T follicular helper cell (primary cell): ENCODE data around the gene TNRC18.
"Not testable (repeated sequence)": the region's sequence is repeated elsewhere in the genome, so short reads cannot be mapped to it uniquely, and the experiment has no call there.

ENCODE experiments used
- DNase-seq: peaks from one replicate; pipeline ENCODE4 v3.0.0-alpha.2; 2020; ENCODE audit warnings: low read depth
- total RNA-seq, 2 experiments: gene quantifications; one replicate each; lab custom pipeline; 2026; lab: John Stamatoyannopoulos, UW

TNRC18 gene, protein sequence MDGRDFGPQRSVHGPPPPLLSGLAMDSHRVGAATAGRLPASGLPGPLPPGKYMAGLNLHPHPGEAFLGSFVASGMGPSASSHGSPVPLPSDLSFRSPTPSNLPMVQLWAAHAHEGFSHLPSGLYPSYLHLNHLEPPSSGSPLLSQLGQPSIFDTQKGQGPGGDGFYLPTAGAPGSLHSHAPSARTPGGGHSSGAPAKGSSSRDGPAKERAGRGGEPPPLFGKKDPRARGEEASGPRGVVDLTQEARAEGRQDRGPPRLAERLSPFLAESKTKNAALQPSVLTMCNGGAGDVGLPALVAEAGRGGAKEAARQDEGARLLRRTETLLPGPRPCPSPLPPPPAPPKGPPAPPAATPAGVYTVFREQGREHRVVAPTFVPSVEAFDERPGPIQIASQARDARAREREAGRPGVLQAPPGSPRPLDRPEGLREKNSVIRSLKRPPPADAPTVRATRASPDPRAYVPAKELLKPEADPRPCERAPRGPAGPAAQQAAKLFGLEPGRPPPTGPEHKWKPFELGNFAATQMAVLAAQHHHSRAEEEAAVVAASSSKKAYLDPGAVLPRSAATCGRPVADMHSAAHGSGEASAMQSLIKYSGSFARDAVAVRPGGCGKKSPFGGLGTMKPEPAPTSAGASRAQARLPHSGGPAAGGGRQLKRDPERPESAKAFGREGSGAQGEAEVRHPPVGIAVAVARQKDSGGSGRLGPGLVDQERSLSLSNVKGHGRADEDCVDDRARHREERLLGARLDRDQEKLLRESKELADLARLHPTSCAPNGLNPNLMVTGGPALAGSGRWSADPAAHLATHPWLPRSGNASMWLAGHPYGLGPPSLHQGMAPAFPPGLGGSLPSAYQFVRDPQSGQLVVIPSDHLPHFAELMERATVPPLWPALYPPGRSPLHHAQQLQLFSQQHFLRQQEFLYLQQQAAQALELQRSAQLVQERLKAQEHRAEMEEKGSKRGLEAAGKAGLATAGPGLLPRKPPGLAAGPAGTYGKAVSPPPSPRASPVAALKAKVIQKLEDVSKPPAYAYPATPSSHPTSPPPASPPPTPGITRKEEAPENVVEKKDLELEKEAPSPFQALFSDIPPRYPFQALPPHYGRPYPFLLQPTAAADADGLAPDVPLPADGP (N-terminal part only)
- 106 to 112 reads per million in 2 experiments for total RNA-seq

DNA sequence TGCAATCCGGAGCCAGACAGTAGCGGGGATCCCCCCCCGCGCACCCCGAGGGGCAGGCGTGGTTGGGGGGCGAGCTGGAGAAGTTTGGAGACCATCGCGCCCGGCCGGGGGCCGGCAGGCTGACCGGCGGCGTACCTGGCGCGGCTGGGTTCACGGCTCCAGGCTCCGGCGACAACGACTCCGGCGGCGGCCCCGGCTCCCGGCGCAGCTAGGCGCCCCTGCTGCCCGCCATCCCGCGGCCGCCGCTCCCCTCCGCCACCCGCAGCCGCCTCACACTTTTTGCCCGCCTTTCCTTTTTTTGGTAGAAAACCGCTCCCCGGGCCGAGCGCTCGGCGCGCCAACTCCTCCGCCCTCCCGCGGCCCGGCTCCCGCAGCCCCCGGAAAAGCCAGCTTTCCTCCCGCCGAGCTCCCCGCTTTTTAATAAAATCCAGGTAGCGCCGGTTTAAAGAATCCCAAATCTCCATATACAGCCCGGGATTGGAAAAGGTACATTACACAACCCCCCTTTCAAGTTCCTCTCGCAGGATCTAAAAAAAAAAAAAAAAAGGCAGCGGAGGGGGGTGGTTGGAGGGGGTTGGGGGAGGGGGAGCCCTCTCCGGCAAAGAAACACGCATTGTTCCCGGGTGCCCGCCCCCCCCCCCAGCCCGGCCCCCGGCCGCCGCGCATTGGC is at the start of gene TNRC18:
Gene TNRC18 (minus strand): TSS at position 529 of the 670 bp plus-strand sequence. CDS start 2,588 bp downstream, outside the sequence.
- DNase-seq: no peak

- DNase-seq: no peak
Measured at GRCh38 chr7:5472432-5473315, 49.0 kb upstream of the TNRC18 start.

DNA sequence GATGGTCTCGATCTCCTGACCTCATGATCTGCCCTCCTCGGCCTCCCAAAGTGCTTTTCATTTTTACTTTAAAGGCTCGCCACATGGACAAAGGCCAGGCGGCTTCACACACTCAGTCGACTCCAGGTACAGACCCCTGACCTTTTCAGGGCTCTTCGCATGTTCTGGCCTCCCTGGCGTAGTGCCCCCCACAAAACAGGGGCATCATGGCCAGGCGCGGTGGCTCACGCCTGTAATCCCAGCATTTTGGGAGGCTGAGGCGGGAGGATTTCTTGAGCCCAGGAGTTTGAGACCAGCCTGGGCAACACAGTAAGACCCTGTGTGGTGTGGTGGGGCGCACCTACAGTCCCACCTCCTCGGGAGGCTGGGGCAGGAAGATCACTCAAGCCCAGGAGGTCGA is 48.0 kb upstream of the TNRC18 start:
- DNase-seq: not testable (repeated sequence)

GRCh38 chr7:5470816-5471215 is 47.2 kb upstream of the TNRC18 start:
- no peak for DNase-seq

DNA sequence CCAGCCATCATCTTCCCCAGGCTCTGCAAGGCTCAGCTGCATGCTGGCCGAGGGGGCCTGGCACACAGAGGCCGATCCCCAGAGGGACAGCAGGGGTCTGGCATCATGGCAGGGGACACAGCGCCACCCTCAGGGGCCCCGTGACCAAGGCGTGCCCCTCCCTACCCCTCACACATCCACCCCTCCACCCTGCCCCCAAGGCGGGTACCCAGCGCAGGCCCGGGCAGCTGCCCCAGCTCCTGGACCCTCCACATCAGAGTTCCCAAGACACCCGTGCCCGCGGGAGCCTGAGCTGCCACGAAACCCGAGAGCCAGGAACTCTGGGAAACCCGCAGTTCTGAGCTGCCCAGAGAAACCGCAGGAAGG is 46.5 kb upstream of the TNRC18 start:
- DNase-seq: no peak

GRCh38 chr7:5469375-5470166 is 45.9 kb upstream of the TNRC18 start:
- DNase-seq: no peak

DNA sequence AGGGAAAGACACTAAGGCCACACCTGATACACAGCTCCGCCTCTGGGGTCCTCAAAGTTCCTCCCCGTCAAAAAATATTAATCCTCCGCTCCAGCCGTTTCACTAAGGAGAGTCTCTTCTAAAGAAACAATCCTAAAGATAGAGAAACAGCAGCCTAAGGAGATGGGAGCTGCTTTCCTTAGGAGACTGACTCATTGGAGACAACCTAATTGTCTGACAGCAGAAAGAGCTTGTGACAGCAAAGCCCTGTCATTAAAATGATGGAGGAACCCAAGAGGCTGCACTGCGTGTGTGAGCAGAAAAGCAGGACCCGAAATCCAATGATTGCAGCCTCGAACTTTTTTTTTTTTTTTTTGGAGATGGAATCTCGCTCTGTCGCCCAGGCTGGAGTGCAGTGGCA is 44.0 kb upstream of the TNRC18 start:
- DNase-seq: no peak

DNA sequence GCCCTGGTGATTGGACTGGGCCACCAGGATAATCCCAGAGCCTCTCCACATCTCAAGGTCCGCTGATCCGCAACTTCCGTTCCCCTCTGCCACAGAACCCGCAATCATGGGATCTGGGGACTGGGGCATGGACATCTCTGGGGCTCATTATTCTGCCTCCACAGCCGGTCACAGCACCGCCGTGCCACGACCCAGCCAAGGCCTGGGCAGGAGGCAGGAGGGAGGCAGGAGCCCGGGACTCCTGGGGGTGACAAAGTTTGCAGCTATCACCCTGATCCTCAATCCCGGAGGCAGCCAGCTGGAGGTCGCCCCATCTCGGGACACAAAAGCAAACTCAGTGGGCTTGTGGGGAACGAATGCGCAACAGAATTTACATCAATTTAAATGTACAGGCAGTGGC is 42.9 kb upstream of the TNRC18 start:
- DNase-seq: no peak

- no peak for DNase-seq
Measured at GRCh38 chr7:5463031-5463430, 39.4 kb upstream of the TNRC18 start.

DNA sequence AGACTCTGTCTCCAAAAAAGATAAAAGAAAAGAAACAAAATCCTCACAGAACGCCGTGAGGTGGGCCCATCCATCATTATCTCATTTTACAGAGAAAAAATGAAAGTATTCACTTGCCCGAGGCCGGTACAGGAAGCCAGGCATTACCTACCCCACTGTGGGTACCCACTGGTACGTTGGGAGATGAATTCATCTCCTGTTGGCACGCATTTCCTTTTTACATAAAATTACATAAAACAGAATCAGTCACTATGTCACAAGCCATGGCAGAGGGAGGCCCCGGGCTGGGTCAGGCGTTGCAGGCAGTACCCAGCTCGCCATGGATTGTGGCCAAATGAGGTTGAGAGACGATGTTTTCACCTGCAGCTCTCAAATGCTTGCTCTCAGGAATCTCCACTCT is 38.6 kb upstream of the TNRC18 start:
- no peak for DNase-seq

GRCh38 chr7:5458921-5459480 is 35.4 kb upstream of the TNRC18 start:
- no peak for DNase-seq

- no peak for DNase-seq
Measured at GRCh38 chr7:5457245-5457735, 33.7 kb upstream of the TNRC18 start.

GRCh38 chr7:5456409-5456808 is 32.8 kb upstream of the TNRC18 start:
- DNase-seq: no peak

GRCh38 chr7:5455581-5456219 is 32.1 kb upstream of the TNRC18 start:
- no peak for DNase-seq

GRCh38 chr7:5455175-5455574 is 31.5 kb upstream of the TNRC18 start:
- no peak for DNase-seq

- no peak for DNase-seq
Measured at GRCh38 chr7:5454485-5454884, 30.9 kb upstream of the TNRC18 start.

DNA sequence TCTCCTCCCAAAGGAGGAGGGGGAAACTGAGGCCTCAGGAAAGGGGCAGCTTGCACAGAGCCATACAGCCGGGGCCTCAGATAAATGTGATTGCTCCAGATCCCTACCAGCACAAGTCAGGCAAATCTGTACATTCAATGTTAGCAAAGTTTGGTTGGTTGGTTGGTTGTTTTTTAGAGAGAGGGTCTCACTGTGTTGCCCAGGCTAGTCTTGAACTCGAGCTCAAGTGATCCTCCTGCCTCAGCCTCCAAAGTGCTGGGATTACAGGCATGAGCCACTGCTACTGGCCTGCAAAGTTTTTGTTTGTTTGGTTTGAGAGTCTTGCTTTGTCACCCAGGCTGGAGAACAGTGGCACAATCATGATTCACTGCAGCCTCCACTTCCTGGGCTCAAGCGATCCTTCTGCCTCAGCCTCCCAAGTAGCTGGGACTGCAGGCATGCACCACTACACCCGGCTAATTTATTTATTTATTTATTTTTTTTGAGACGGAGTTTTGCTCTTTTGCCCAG is 30.0 kb upstream of the TNRC18 start:
- DNase-seq: no peak

- DNase-seq: no peak
Measured at GRCh38 chr7:5452937-5453540, 29.4 kb upstream of the TNRC18 start.
